K562 treated with DMSO at 1 percent for 4 hours (cell line): ENCODE results near the gene UTP15. TPM values are rescaled to one million over a fixed set of nuclear protein-coding genes. Genes with fewer than 3 reads are reported as not detected.

Experiments
- total RNA-seq: library from RNA; unstranded; fragments of 300-600 nt; gene quantifications from 2 replicates; pipeline ENCODE4 v1.2.3, GENCODE V29; 2022; ENCODE audit not compliant: insufficient read depth

UTP15 gene
- 3.8 and 4.2 TPM in 2 replicates for total RNA-seq

GRCh38 chr5:73565139-73565968 lies at the start of gene UTP15, which contains the start of gene ANKRA2:
Gene UTP15, plus strand, starts transcription at chr5:73565743. Its CDS starts 1,602 bp downstream, at chr5:73567345.
Gene ANKRA2, minus strand, starts transcription at chr5:73565639. Its CDS starts 2,758 bp downstream, at chr5:73562881.

GRCh38 chr5:73625944-73626811 lies 60.6 kb downstream of the UTP15 start, which contains the start of gene ARHGEF28:
Gene ARHGEF28, plus strand, starts transcription at chr5:73626196. Its CDS starts 58,656 bp downstream, at chr5:73684852.

Other genes with a start within 250 kb of the UTP15 start
- not detected in 2 replicates for gene FOXD1, start 117.0 kb upstream of the UTP15 start, total RNA-seq
- gene BTF3, start 67.3 kb upstream of the UTP15 start, total RNA-seq = 782 and 850 TPM in 2 replicates
- gene ANKRA2, start 104 bp upstream of the UTP15 start, total RNA-seq = 9.7 and 18.2 TPM in 2 replicates
- gene ARHGEF28, start 60.5 kb downstream of the UTP15 start, total RNA-seq = not detected in 2 replicates